MM.1S (cell line): ENCODE data around the gene PNMA8C.

Experiments
- EZH2phosphoT487 ChIP-seq: fragments of 300-600 bp; sonication (generic); IDR thresholded peaks from 2 replicates; pipeline ENCODE4 v1.6.1; 2018; ENCODE audit warnings: antibody characterized with exemption, low read length
- TF ChIP-seq, protein P1 (sequence below): fragments of 300-600 bp; sonication (generic); IDR thresholded peaks from 2 replicates; pipeline ENCODE4 v1.5.1; 2016; ENCODE audit warnings: antibody characterized with exemption, low read length, mixed read lengths

DNA sequence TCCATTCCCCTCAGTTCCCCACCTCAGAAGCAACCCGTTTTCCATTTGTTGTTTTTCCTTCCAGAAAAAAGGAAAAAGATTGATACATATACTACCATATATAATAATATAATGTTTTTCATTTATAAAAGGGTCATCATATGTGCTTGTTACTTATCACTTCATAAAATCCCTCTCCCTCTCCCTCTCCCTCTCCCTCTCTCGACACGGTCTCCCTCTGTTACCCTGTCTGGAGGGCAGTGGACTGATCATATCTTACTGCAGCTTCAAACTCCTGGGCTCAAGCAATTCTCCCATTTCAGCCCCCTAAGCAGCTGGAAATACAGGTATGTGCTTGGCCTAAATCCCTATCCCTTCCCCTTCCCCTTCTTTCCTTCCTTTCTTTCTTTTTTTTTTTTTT is 25.5 kb upstream of the PNMA8C start:
- TF ChIP-seq, protein P1, sequence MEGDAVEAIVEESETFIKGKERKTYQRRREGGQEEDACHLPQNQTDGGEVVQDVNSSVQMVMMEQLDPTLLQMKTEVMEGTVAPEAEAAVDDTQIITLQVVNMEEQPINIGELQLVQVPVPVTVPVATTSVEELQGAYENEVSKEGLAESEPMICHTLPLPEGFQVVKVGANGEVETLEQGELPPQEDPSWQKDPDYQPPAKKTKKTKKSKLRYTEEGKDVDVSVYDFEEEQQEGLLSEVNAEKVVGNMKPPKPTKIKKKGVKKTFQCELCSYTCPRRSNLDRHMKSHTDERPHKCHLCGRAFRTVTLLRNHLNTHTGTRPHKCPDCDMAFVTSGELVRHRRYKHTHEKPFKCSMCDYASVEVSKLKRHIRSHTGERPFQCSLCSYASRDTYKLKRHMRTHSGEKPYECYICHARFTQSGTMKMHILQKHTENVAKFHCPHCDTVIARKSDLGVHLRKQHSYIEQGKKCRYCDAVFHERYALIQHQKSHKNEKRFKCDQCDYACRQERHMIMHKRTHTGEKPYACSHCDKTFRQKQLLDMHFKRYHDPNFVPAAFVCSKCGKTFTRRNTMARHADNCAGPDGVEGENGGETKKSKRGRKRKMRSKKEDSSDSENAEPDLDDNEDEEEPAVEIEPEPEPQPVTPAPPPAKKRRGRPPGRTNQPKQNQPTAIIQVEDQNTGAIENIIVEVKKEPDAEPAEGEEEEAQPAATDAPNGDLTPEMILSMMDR: no peak
- no peak for TF ChIP-seq EZH2phosphoT487
